GM23338 (cell line): ENCODE data around the gene GSTA5. TPM values are rescaled to one million over a fixed set of nuclear protein-coding genes. Genes with fewer than 3 reads are reported as not detected.
"Not testable (repeated sequence)": the region's sequence is repeated elsewhere in the genome, so short reads cannot be mapped to it uniquely, and the experiment has no call there.

ENCODE experiments used
- ATAC-seq: fragments of 200-7000 bp; cut with Tn5 transposase; 3 replicates; pipeline ENCODE4 v1.9.1; 2020
- DNase-seq: peaks from one replicate; pipeline ENCODE4 v3.0.0-alpha.2; 2015; ENCODE audit warnings: low spot score
- H2AFZ ChIP-seq: fragments of 200-600 bp; sonication (generic); 2 replicates; pipeline ENCODE4 v1.8.0; 2016; ENCODE audit warnings: antibody characterized with exemption, mild to moderate bottlenecking, moderate library complexity
- H3F3A ChIP-seq: fragments of 200-600 bp; sonication (generic); replicated peaks from 2 replicates; pipeline ENCODE4 v1.8.0; 2017; ENCODE audit warnings: antibody characterized with exemption, mixed run types, low read depth
- H3K27ac ChIP-seq: fragments of 200-600 bp; sonication (generic); 2 replicates; pipeline ENCODE4 v1.6.1; 2016; ENCODE audit warnings: low read depth
- H3K27me3 ChIP-seq: fragments of 200-600 bp; sonication (generic); 2 replicates; pipeline ENCODE4 v1.8.0; 2016; ENCODE audit warnings: mild to moderate bottlenecking, mixed run types, moderate library complexity; ENCODE audit not compliant: insufficient read depth
- H3K36me3 ChIP-seq: fragments of 200-600 bp; sonication (generic); 2 replicates; pipeline ENCODE4 v1.8.0; 2016; ENCODE audit warnings: mild to moderate bottlenecking; ENCODE audit not compliant: insufficient read depth
- H3K4me1 ChIP-seq: fragments of 200-600 bp; sonication (generic); 2 replicates; pipeline ENCODE4 v1.8.0; 2016; ENCODE audit warnings: mild to moderate bottlenecking, moderate library complexity; ENCODE audit not compliant: insufficient read depth
- H3K4me2 ChIP-seq: fragments of 200-600 bp; sonication (generic); 2 replicates; pipeline ENCODE4 v1.7.1; 2017; ENCODE audit warnings: mixed run types
- H3K4me3 ChIP-seq: fragments of 200-600 bp; sonication (generic); 2 replicates; pipeline ENCODE4 v1.6.1; 2016; ENCODE audit warnings: mixed run types
- H3K79me2 ChIP-seq: fragments of 200-600 bp; sonication (generic); replicated peaks from 2 replicates; pipeline ENCODE4 v1.8.0; 2017; ENCODE audit warnings: mild to moderate bottlenecking; ENCODE audit not compliant: insufficient read depth
- H3K9me2 ChIP-seq: fragments of 200-600 bp; sonication (generic); 2 replicates; pipeline ENCODE4 v1.8.0; 2017; ENCODE audit not compliant: insufficient read depth
- H4K20me1 ChIP-seq: fragments of 200-600 bp; sonication (generic); replicated peaks from 2 replicates; pipeline ENCODE4 v1.8.0; 2017; ENCODE audit warnings: mild to moderate bottlenecking; ENCODE audit not compliant: insufficient read depth
- H3K27ac Mint-ChIP-seq: 2 replicates; pipeline ENCODE4 v1.8.0; 2020; ENCODE audit warnings: inconsistent platforms, mild to moderate bottlenecking, moderate library complexity, mixed read lengths
- H3K27me3 Mint-ChIP-seq: 3 replicates; pipeline ENCODE4 v1.8.0; 2022; ENCODE audit warnings: low read depth, mild to moderate bottlenecking, moderate library complexity, mixed read lengths, inconsistent platforms; ENCODE audit not compliant: insufficient read depth, poor library complexity
- H3K36me3 Mint-ChIP-seq: 3 replicates; pipeline ENCODE4 v1.8.0; 2021; ENCODE audit warnings: low read depth, mild to moderate bottlenecking, inconsistent platforms, moderate library complexity, mixed read lengths
- H3K4me1 Mint-ChIP-seq: 3 replicates; pipeline ENCODE4 v1.8.0; 2020; ENCODE audit warnings: mild to moderate bottlenecking, inconsistent platforms, mixed read lengths
- H3K4me3 Mint-ChIP-seq: 3 replicates; pipeline ENCODE4 v1.8.0; 2021; ENCODE audit warnings: moderate library complexity, mild to moderate bottlenecking, inconsistent platforms, mixed read lengths
- H3K9me3 Mint-ChIP-seq: 3 replicates; pipeline ENCODE4 v1.8.0; 2020; ENCODE audit warnings: moderate library complexity, mild to moderate bottlenecking, inconsistent platforms, mixed read lengths
- CTCF ChIP-seq, 2 experiments: fragments of 200-600 bp in 1 of 2; sonication (generic) in 1 of 2; conservative IDR thresholded peaks; 2 replicates each; pipeline versions ENCODE4 v1.5.1 to v1.6.1; 2016 to 2017; ENCODE audit warnings: antibody characterized with exemption in 2 of 2, low read depth in 2 of 2, mild to moderate bottlenecking in 2 of 2, moderate library complexity in 1 of 2
- EZH2 ChIP-seq: fragments of 200-600 bp; sonication (generic); IDR thresholded peaks from one replicate; pipeline ENCODE4 v1.8.0; 2017; ENCODE audit warnings: antibody characterized with exemption, mild to moderate bottlenecking, low read depth; ENCODE audit not compliant: unreplicated experiment
- EZH2phosphoT487 ChIP-seq: fragments of 200-600 bp; sonication (generic); IDR thresholded peaks from one replicate; pipeline ENCODE4 v1.8.1; 2018; ENCODE audit warnings: antibody characterized with exemption; ENCODE audit not compliant: unreplicated experiment
- JUNB ChIP-seq: IDR thresholded peaks from one replicate; pipeline ENCODE4 v1.6.1; 2016; ENCODE audit warnings: antibody characterized with exemption; ENCODE audit not compliant: unreplicated experiment
- NANOG ChIP-seq: IDR thresholded peaks from 2 replicates; pipeline ENCODE4 v1.6.1; 2016; ENCODE audit warnings: antibody characterized with exemption, borderline replicate concordance
- POLR2AphosphoS5 ChIP-seq: IDR thresholded peaks from 2 replicates; pipeline ENCODE4 v1.6.1; 2016; ENCODE audit warnings: antibody characterized with exemption, low read depth
- STAT1 ChIP-seq: IDR thresholded peaks from one replicate; pipeline ENCODE4 v1.6.1; 2016; ENCODE audit warnings: antibody characterized with exemption; ENCODE audit not compliant: unreplicated experiment
- ZNF331 ChIP-seq: fragments of 250-450 bp; sonication (Bioruptor Pico); IDR thresholded peaks from 2 replicates; pipeline ENCODE4 v1.5.0; 2020; ENCODE audit warnings: low read depth, mild to moderate bottlenecking, moderate library complexity
- polyA plus RNA-seq: library from polyadenylated mRNA; unstranded; fragments of >200 nt; fragmentation: Nextera tagmentation; extraction: Ambion mirVana; gene quantifications from 2 replicates; pipeline ENCODE4 v1.2.1, GENCODE V29; 2016
- total RNA-seq: library from RNA; depleted of rRNA; stranded (reverse); fragments of >200 nt; shearing (Covaris generic); gene quantifications from 2 replicates; pipeline ENCODE4 v1.2.3, GENCODE V29; 2014
- TF ChIP-seq, protein P1 (sequence below): IDR thresholded peaks from one replicate; pipeline ENCODE4 v1.6.1; 2018; ENCODE audit warnings: antibody characterized with exemption; ENCODE audit not compliant: unreplicated experiment

The GSTA5 gene
- total and polyA plus RNA-seq, 2 experiments from 2014 or later, result not detected

GRCh38 chr6:52808660-52809059 lies 32.0 kb downstream of the GSTA5 start (continued):
- TF ChIP-seq, protein P1, sequence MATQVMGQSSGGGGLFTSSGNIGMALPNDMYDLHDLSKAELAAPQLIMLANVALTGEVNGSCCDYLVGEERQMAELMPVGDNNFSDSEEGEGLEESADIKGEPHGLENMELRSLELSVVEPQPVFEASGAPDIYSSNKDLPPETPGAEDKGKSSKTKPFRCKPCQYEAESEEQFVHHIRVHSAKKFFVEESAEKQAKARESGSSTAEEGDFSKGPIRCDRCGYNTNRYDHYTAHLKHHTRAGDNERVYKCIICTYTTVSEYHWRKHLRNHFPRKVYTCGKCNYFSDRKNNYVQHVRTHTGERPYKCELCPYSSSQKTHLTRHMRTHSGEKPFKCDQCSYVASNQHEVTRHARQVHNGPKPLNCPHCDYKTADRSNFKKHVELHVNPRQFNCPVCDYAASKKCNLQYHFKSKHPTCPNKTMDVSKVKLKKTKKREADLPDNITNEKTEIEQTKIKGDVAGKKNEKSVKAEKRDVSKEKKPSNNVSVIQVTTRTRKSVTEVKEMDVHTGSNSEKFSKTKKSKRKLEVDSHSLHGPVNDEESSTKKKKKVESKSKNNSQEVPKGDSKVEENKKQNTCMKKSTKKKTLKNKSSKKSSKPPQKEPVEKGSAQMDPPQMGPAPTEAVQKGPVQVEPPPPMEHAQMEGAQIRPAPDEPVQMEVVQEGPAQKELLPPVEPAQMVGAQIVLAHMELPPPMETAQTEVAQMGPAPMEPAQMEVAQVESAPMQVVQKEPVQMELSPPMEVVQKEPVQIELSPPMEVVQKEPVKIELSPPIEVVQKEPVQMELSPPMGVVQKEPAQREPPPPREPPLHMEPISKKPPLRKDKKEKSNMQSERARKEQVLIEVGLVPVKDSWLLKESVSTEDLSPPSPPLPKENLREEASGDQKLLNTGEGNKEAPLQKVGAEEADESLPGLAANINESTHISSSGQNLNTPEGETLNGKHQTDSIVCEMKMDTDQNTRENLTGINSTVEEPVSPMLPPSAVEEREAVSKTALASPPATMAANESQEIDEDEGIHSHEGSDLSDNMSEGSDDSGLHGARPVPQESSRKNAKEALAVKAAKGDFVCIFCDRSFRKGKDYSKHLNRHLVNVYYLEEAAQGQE, result no peak
- TF ChIP-seq EZH2 (no peak), JUNB (no peak), POLR2AphosphoS5 (no peak)

- not testable (repeated sequence) for H4K20me1 ChIP-seq, H3K79me2 ChIP-seq, H3K36me3 ChIP-seq, H3K27ac ChIP-seq, H3K4me2 ChIP-seq, H3K4me1 Mint-ChIP-seq, H3F3A ChIP-seq, H3K36me3 Mint-ChIP-seq, H2AFZ ChIP-seq, H3K4me1 ChIP-seq, H3K4me3 ChIP-seq, H3K27ac Mint-ChIP-seq, H3K27me3 ChIP-seq, H3K27me3 Mint-ChIP-seq, H3K9me2 ChIP-seq, H3K4me3 Mint-ChIP-seq, H3K9me3 Mint-ChIP-seq
- peak; percentile 84 for ATAC-seq
- TF ChIP-seq CTCF (conservative IDR thresholded peaks at IDR 0.05; ENCODE audit: low read depth in 2 of 2), result peak in 1 of 2 experiments; percentile 26; a peak in 1 of 4 replicates
- DNase-seq, result peak; percentile 44
Measured at GRCh38 chr6:52803668-52804255, 36.9 kb downstream of the GSTA5 start, which contains the start of gene GSTA1. Gene GSTA1 (minus strand): TSS chr6:52803816. CDS start chr6:52799267, 4,549 bp downstream.

DNA sequence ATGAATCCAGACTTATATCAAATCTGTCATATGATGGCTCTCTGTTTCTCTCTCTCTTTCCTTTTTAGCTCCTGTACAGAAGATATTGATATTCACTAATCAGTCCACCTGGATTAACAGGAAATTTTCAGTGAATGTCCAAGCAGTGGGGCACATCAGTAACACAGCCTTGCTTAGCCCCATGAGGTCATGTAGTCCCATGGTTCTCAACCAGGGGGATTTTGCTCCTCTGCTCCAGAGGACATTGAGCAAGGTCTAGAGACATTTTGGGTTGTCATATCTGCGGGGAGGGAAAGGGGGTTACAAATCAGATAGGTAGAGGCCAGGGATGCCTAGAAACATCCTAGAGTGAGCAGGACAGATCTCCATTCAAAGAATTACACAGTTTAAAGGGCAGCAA lies 37.8 kb downstream of the GSTA5 start:
- Histone ChIP-seq H3K9me2 (no peaks in the 10 kb centered on the region), H4K20me1 (no peaks in the 10 kb centered on the region), H3K4me2 (no peak overlapping the region), H3K79me2 (no peaks in the 10 kb centered on the region), H3K36me3 (no peaks in the 10 kb centered on the region), H3K4me3 (no peak overlapping the region), H3K4me1 (no peaks in the 10 kb centered on the region), H3K27ac (no peak overlapping the region), H3F3A (no peaks in the 10 kb centered on the region), H2AFZ (no peak overlapping the region), H3K27me3 (no peaks in the 10 kb centered on the region)
- no peak for ATAC-seq
- peaks cover 6% of the 10 kb centered on the region; the same call in 2 of the 3 replicates for H3K4me1 Mint-ChIP-seq
- H3K36me3 Mint-ChIP-seq, result no peaks in the 10 kb centered on the region
- H3K9me3 Mint-ChIP-seq, result no peaks in the 10 kb centered on the region
- no peak overlapping the region for H3K4me3 Mint-ChIP-seq
- DNase-seq, result no peak
- peaks cover 1% of the 10 kb centered on the region for H3K27me3 Mint-ChIP-seq
- H3K27ac Mint-ChIP-seq, result no peak overlapping the region
- TF ChIP-seq, protein P1, result no peak
- no peak for TF ChIP-seq STAT1
- TF ChIP-seq ZNF331 (CRISPR knock-in tag), result no peak
- no peak for TF ChIP-seq POLR2AphosphoS5
- TF ChIP-seq NANOG, result no peak
- TF ChIP-seq EZH2, result no peak
- no peak for TF ChIP-seq EZH2phosphoT487
- no peak for TF ChIP-seq JUNB
